Ascending aorta (tissue), 2 donors: ENCODE measurements around the gene RAB5IF. TPM values are rescaled to one million over a fixed set of nuclear protein-coding genes. Genes with fewer than 3 reads are reported as not detected.

Experiments
- DNase-seq, 2 donors: peaks; one replicate each; pipeline ENCODE4 v3.0.0-alpha.2; 2019; ENCODE audit warnings: low spot score in 2 of 2
- H3K27ac ChIP-seq, 2 donors: fragments of 200-600 bp; sonication (generic); one replicate each; pipeline ENCODE4 v1.5.1; 2016 to 2017; ENCODE audit warnings: mild to moderate bottlenecking in 1 of 2
- H3K27me3 ChIP-seq: fragments of 200-600 bp; sonication (generic); one replicate; pipeline ENCODE4 v1.5.1; 2017
- H3K36me3 ChIP-seq, 2 donors: fragments of 200-600 bp; sonication (generic); one replicate each; pipeline ENCODE4 v1.5.1; 2016
- H3K4me1 ChIP-seq, 2 donors: fragments of 200-600 bp; sonication (generic); one replicate each; pipeline ENCODE4 v1.5.1; 2016 to 2017; ENCODE audit warnings: mild to moderate bottlenecking in 1 of 2
- H3K4me3 ChIP-seq, 2 donors: fragments of 200-600 bp; sonication (generic); one replicate each; pipeline ENCODE4 v1.5.1; 2016 to 2017; ENCODE audit warnings: mild to moderate bottlenecking in 1 of 2
- H3K9me3 ChIP-seq, 2 donors: fragments of 200-600 bp; sonication (generic); one replicate each; pipeline ENCODE4 v1.5.1; 2016
- CTCF ChIP-seq, 3 experiments: fragments of 200-600 bp in 2 of 3; fragments of 450-650 bp in 1 of 3; sonication (generic) in 2 of 3; IDR thresholded peaks; one replicate each; pipeline ENCODE4 v1.5.1; 2016 to 2019; ENCODE audit warnings: antibody characterized with exemption in 3 of 3, mild to moderate bottlenecking in 1 of 3, moderate library complexity in 1 of 3
- intact Hi-C: fragments of 100-400 bp; cut with DNase I; formaldehyde crosslinking; loops from one replicate; pipeline ENCODE4 v1.15.1; 2023
- total RNA-seq: library from RNA; depleted of rRNA; stranded (reverse); fragments of >200 nt; gene quantifications from one replicate; pipeline ENCODE4 v1.1.0, GENCODE V29; 2016

RAB5IF gene
- total RNA-seq, 1 donor from 2014 or later: 28.4 TPM

DNA sequence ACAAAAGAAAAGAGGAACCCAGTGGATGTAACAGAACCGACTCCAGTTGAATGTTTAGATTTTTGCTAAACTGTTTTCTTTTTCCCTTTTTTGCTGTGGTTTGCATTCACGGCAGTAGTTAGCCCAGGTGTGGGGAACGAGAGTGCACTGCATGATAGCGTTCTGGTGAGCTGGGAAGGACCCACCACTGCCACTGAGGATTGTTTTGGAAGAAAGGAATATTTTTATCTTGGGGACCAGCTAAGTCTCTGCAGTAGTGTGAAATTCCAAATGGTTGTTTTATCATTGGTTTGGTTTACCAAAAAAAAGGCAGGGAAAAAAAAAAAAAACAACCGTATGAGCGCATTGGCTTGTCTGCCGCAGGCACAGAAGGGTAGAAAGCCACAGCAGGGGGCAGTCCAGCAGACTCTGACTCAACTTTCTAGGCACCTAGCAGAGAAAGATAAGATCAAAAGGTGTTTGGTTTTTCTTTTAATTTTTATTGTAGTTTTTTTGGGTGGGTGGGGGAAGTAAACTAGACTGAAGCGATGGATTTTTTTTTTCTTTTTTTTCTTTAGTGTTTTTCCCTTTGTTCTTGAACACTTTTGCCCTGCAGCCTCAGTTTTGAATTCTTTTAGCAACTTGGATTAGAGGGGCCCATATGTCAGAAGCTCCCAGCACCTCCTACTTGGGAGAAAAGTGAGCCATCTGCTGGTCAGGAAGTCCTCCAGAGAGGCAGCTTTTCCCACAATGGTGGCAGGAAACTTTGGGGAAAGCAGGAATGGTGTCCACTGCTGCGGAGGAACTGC lies 13.5 kb upstream of the RAB5IF start:
- TF ChIP-seq CTCF (IDR thresholded peaks at IDR 0.05): peak; percentile 14 to 48 (median 41)
- intact Hi-C loops: loop anchor here (5.0 kb wide), 1 partner anchor 35 kb away; no protein-coding TSS in a partner anchor
- no peaks in the 10 kb centered on the region for H3K27me3 ChIP-seq
- no peak for DNase-seq
- H3K9me3 ChIP-seq: no peaks in the 10 kb centered on the region
- H3K4me1 ChIP-seq: no peaks in the 10 kb centered on the region
- H3K36me3 ChIP-seq: peaks cover 0 to 2% of the 10 kb centered on the region in 2 donors
- H3K4me3 ChIP-seq: no peak overlapping the region
- H3K27ac ChIP-seq: no peak overlapping the region

DNA sequence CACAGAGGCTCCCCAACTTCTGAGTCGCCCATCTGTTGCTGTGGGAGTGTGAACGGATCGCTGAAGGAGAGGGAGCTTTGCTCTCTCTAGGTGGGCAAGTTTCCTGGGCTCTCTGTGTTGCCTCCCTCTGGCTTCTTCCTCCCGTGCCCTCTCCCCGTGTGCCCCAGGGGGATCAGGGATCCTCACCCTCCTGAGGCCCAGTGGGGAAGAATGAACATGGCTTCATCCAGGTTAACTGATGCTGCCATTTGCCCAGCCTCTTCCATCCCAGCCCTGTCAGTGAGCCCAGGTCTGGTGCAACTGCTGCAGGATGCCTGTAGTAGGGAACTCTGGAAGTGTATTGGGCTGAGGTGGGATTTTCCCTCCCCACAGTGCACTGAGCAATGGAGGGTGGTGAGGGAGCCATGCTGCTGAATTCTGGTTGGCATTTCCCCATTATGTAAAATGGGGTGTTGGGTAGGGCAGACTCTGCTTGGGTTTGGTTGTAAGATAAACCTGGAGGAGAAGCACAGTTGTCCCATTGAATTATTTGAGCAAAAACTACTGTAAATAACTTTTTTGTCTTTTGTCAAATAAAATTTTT lies 12.1 kb upstream of the RAB5IF start:
- Histone ChIP-seq H3K9me3 (no peaks in the 10 kb centered on the region), H3K4me1 (no peaks in the 10 kb centered on the region), H3K27ac (no peak overlapping the region), H3K36me3 (no peaks in the 10 kb centered on the region), H3K4me3 (no peak overlapping the region), H3K27me3 (no peaks in the 10 kb centered on the region)
- no peak for DNase-seq
- intact Hi-C loops: loop anchor here (5.0 kb wide), 1 partner anchor 36 kb away; no protein-coding TSS in a partner anchor
- no peak for TF ChIP-seq CTCF (IDR thresholded peaks at IDR 0.05)

- no peak overlapping the region for H3K27ac ChIP-seq
- no peaks in the 10 kb centered on the region for H3K27me3 ChIP-seq
- peaks cover 0 to 2% of the 10 kb centered on the region in 2 donors for H3K4me1 ChIP-seq
- intact Hi-C loops: no loop called here
- no peak for TF ChIP-seq CTCF (IDR thresholded peaks at IDR 0.05)
- no peaks in the 10 kb centered on the region for H3K9me3 ChIP-seq
- DNase-seq: no peak
- no peak overlapping the region for H3K4me3 ChIP-seq
- no peaks in the 10 kb centered on the region for H3K36me3 ChIP-seq
Observed at GRCh38 chr20:36599912-36600345, 5.7 kb upstream of the RAB5IF start.

GRCh38 chr20:36601540-36601939 lies 4.0 kb upstream of the RAB5IF start:
- Histone ChIP-seq H3K36me3 (no peaks in the 10 kb centered on the region), H3K4me1 (peaks cover 2 to 8% of the 10 kb centered on the region in 2 donors), H3K27ac (no peak overlapping the region), H3K4me3 (no peak overlapping the region), H3K9me3 (no peaks in the 10 kb centered on the region), H3K27me3 (no peaks in the 10 kb centered on the region)
- DNase-seq: no peak
- intact Hi-C loops: no loop called here
- TF ChIP-seq CTCF (IDR thresholded peaks at IDR 0.05): no peak

DNA sequence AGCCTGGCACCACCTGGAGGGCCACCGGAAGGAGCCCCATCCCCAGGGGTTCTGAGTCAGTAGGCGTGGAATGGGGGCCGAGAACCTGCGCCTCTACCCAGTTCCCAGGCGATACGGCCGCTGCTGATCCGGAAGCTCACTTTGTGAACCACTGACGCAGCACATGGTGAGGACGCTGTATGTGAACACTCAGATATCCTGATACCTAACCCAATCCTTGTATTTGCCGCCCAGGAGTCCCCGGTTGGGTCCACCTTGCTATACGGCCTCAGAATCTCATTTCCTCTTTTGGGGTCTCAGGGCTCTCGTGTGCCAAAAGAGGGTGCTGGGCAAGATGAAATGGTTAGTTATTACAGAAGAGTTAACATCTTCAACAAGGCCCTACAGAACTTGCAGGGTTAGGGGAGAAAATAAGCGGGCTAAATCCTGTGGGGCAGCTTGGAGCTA lies 604 bp upstream of the RAB5IF start:
- Histone ChIP-seq H3K4me1 (peaks cover 5 to 21% of the 10 kb centered on the region in 2 donors), H3K9me3 (no peaks in the 10 kb centered on the region), H3K36me3 (peaks cover 14 to 22% of the 10 kb centered on the region in 2 donors), H3K4me3 (peak overlapping the region; percentile 80 to 100), H3K27me3 (no peaks in the 10 kb centered on the region), H3K27ac (peak overlapping the region; percentile 83 to 85)
- TF ChIP-seq CTCF (IDR thresholded peaks at IDR 0.05): no peak
- intact Hi-C loops: loop anchor here (1.0 to 5.0 kb wide), 5 partner anchors 31 to 369 kb away; partner anchors contain the start of genes AAR2 and NDRG3
- DNase-seq: peak; percentile 22 to 68
